DMS 273 (cell line): Measurements from ENCODE around the gene PEG3.

Source experiments
- DNase-seq: peaks from one replicate; lab custom pipeline; 2025; ENCODE audit not compliant: unreplicated experiment; lab: John Stamatoyannopoulos, UW

Gene PEG3

GRCh38 chr19:56811480-56811879 is 29.0 kb downstream of the PEG3 start:
- DNase-seq: no peak

- no peak for DNase-seq
Observed at GRCh38 chr19:56810260-56810659, 30.3 kb downstream of the PEG3 start.

- no peak for DNase-seq
Observed at GRCh38 chr19:56808717-56809392, 31.7 kb downstream of the PEG3 start.

- no peak for DNase-seq
Observed at GRCh38 chr19:56806639-56807038, 33.9 kb downstream of the PEG3 start.
